Thoracic aorta (tissue), 2 donors: ENCODE data around the gene DENND4B. TPM values are rescaled to one million over a fixed set of nuclear protein-coding genes. Genes with fewer than 3 reads are reported as not detected.

Source experiments
- ATAC-seq: fragments of 150-250 bp; one replicate; pipeline ENCODE4 v1.8.0; 2017; ENCODE audit warnings: low read depth; ENCODE audit not compliant: insufficient number of reproducible peaks, low FRiP score
- DNase-seq: peaks from one replicate; pipeline ENCODE4 v3.0.0-alpha.2; 2020; ENCODE audit warnings: low spot score
- H3K27ac ChIP-seq, 2 donors: fragments of 200-600 bp; sonication (generic); 1 replicate in 1 of 2; 2 replicates in 1 of 2; pipeline ENCODE4 v1.5.1; 2016; ENCODE audit warnings: mild to moderate bottlenecking in 2 of 2, moderate library complexity in 2 of 2
- H3K27me3 ChIP-seq: fragments of 200-600 bp; sonication (generic); replicated peaks from 2 replicates; pipeline ENCODE4 v1.6.0; 2016; ENCODE audit warnings: mild to moderate bottlenecking; ENCODE audit not compliant: insufficient read depth
- H3K36me3 ChIP-seq: fragments of 200-600 bp; sonication (generic); one replicate; pipeline ENCODE4 v1.5.1; 2016
- H3K4me1 ChIP-seq, 2 donors: fragments of 200-600 bp; sonication (generic); 1 replicate in 1 of 2; 2 replicates in 1 of 2; pipeline versions ENCODE4 v1.5.1 to v1.6.0; 2016; ENCODE audit warnings: low read depth in 2 of 2, mild to moderate bottlenecking in 1 of 2; ENCODE audit not compliant: control insufficient read depth in 1 of 2
- H3K4me3 ChIP-seq: fragments of 200-600 bp; sonication (generic); 2 replicates; pipeline ENCODE4 v1.5.1; 2016; ENCODE audit warnings: mild to moderate bottlenecking
- H3K9me3 ChIP-seq: fragments of 200-600 bp; sonication (generic); 2 replicates; pipeline ENCODE4 v1.5.1; 2016
- total RNA-seq, 2 donors: library from RNA; depleted of rRNA; stranded (reverse); fragments of >200 nt; gene quantifications; one replicate each; pipeline versions ENCODE4 v1.1.0 to v1.2.3, GENCODE V29; 2016
- TF ChIP-seq, protein P1 (sequence below): fragments of 200-600 bp; sonication (generic); IDR thresholded peaks from one replicate; pipeline ENCODE4 v1.5.1; 2019; ENCODE audit warnings: antibody characterized with exemption

The DENND4B gene
- total RNA-seq, 2 donors from 2014 or later, result 59.0 to 82.7 TPM

DNA sequence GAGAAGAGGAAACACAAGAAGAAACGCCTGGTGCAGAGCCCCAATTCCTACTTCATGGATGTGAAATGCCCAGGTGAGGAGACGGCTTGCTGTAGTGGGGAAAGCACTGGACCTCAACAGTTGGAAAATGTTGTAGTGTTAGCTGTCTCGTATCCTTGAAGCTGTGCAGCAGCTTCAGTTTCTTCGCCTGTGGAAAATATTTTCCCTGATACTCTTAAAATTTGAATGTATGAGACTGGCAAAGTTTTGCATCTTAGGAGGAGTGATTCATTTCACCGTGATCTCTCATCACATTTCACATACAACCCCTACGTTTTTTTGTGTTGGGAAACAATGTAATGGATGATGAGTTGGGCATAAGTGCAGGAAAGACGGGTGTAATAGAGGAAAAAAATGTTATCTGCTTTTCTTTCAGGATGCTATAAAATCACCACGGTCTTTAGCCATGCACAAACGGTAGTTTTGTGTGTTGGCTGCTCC lies 44.7 kb upstream of the DENND4B start:
- ATAC-seq (no peak), DNase-seq (no peak)
- peaks cover 16 to 28% of the 10 kb centered on the region in 2 donors for H3K4me1 ChIP-seq
- peak overlapping the region; percentile 95 for H3K4me3 ChIP-seq
- no peaks in the 10 kb centered on the region for H3K27me3 ChIP-seq
- TF ChIP-seq, protein P1, sequence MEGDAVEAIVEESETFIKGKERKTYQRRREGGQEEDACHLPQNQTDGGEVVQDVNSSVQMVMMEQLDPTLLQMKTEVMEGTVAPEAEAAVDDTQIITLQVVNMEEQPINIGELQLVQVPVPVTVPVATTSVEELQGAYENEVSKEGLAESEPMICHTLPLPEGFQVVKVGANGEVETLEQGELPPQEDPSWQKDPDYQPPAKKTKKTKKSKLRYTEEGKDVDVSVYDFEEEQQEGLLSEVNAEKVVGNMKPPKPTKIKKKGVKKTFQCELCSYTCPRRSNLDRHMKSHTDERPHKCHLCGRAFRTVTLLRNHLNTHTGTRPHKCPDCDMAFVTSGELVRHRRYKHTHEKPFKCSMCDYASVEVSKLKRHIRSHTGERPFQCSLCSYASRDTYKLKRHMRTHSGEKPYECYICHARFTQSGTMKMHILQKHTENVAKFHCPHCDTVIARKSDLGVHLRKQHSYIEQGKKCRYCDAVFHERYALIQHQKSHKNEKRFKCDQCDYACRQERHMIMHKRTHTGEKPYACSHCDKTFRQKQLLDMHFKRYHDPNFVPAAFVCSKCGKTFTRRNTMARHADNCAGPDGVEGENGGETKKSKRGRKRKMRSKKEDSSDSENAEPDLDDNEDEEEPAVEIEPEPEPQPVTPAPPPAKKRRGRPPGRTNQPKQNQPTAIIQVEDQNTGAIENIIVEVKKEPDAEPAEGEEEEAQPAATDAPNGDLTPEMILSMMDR, result no peak
- H3K27ac ChIP-seq, result peak overlapping the region; percentile 94 to 98
- peaks cover 23% of the 10 kb centered on the region for H3K36me3 ChIP-seq
- no peaks in the 10 kb centered on the region for H3K9me3 ChIP-seq

DNA sequence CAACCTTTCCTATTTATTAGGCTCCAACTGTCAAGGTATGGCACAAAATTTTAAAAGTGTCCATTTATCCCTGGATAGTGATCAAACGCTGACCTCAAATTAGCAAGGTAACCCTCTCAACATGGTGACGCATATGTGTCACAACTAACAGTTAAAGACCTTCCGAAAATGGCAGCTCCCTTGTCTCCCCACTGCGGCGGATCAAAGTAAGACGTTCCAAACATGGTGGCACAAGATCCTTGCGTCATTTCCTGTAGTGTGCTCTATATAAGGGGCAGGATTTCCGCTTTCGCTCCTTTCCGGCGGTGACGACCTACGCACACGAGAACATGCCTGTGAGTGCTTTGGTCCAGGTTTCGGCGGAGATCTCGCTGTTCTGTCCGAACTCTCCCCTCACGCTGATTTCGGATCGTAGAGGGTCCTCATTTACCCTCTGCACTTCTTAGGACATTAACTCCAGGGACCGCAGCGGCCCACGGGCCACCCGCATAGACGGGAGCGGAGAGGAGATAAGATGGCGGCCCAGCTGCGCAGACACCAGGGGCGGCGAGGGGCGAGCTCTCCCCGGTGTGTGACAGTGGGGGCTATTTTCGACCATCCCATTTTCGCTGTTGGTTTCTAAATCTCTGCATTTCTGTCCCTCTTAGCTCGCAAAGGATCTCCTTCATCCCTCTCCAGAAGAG lies 44.1 kb upstream of the DENND4B start, which contains the start of gene RPS27:
TSS of gene RPS27 (plus strand) at position 295 of the 683 bp plus-strand sequence. CDS start at position 330, 35 bp downstream.
- H3K36me3 ChIP-seq, result peaks cover 23% of the 10 kb centered on the region
- ATAC-seq (peak; percentile 83), DNase-seq (peak; percentile 91)
- peak within 1 kb of the TSS; percentile 94 to 98 for H3K27ac ChIP-seq
- H3K9me3 ChIP-seq, result no peaks in the 10 kb centered on the region
- H3K4me3 ChIP-seq, result peak within 1 kb of the TSS; percentile 95
- no peaks in the 10 kb centered on the region for H3K27me3 ChIP-seq
- peaks cover 16 to 28% of the 10 kb centered on the region in 2 donors for H3K4me1 ChIP-seq
- TF ChIP-seq, protein P1, result no peak

DNA sequence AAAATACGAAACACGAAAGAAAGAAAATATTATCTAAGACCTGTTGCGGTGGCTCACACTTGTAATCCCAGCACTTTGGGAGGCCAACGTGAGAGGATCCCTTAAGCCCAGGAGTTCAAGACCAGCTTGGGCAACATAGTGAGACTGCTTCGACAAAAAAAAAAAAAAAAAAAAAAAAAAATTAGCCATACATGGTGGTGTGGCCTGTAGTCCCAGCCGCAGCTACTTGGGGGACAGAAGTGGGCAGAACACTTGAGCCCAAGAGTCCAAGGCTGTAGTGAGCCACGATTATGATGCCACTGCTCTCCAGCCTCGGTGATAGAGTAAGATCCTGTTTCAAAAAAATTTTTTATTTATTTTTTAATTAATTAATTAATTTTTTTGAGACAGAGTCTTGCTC lies 41.1 kb upstream of the DENND4B start:
- H3K36me3 ChIP-seq, result peaks cover 8% of the 10 kb centered on the region
- H3K9me3 ChIP-seq, result no peaks in the 10 kb centered on the region
- peaks cover 23 to 34% of the 10 kb centered on the region in 2 donors for H3K4me1 ChIP-seq
- H3K4me3 ChIP-seq, result no peak overlapping the region
- ATAC-seq (no peak), DNase-seq (no peak)
- H3K27me3 ChIP-seq, result no peaks in the 10 kb centered on the region
- peak overlapping the region in 1 of 2 donors; percentile 92 for H3K27ac ChIP-seq
- TF ChIP-seq, protein P1, result no peak

DNA sequence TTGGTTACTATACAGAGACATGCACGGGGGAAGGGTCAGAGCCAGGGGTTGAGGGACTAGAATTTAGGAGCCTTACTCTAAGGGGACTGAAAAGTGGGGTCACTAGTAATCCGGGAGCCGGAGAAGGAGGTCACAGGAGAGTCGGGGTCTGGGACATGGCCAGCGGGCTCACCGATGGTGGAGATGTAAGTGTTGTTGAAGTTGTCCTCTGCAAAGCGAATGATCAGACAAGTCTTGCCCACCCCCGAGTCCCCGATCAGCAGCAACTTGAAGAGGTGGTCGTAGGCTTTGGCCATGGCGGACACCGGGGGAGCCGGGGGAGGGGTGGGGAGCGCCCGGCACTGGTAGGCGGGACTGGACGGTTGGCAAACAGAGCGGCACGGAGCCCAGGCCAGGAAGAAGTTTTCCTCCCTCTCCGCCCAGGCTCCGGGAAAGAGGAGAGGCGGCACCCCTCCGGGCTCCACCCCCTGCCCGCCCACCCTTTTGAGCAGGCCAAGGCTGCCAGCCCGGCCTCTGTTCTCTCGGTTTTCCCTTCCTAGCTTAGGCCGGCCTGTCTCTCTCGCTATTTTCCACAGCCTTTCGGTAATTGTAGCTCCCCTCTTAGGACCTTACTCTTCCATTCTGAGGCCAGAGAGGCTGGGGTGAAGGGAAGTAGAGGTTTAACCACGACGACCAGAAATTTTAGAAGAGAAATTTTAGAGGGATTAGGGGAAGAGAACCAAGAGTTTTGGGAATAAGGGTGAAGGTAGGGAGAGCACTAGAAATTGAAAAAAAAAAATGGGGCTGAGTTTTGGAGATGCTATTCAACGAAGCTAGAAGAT lies 39.6 kb upstream of the DENND4B start, which contains the start of gene RAB13:
TSS of gene RAB13 (minus strand) at position 399 of the 821 bp plus-strand sequence. CDS start at position 296, 103 bp downstream.
- H3K4me1 ChIP-seq, result peaks cover 13 to 19% of the 10 kb centered on the region in 2 donors
- TF ChIP-seq, protein P1, result no peak
- ATAC-seq, result peak; percentile 64

More for the DNA sequence above, 39.6 kb upstream of the DENND4B start, which contains the start of gene RAB13:
- peak within 1 kb of the TSS; percentile 92 to 93 for H3K27ac ChIP-seq
- H3K36me3 ChIP-seq, result no peaks in the 10 kb centered on the region
- peak within 1 kb of the TSS; percentile 81 for H3K4me3 ChIP-seq
- no peaks in the 10 kb centered on the region for H3K27me3 ChIP-seq
- peak; percentile 33 for DNase-seq
- no peaks in the 10 kb centered on the region for H3K9me3 ChIP-seq
